GM23338 (cell line): ENCODE results near the gene GPR39.

Experiments
- CTCF ChIP-seq, 2 experiments: fragments of 200-600 bp in 1 of 2; sonication (generic) in 1 of 2; conservative IDR thresholded peaks; 2 replicates each; pipeline versions ENCODE4 v1.5.1 to v1.6.1; 2016 to 2017; ENCODE audit warnings: antibody characterized with exemption in 2 of 2, low read depth in 2 of 2, mild to moderate bottlenecking in 2 of 2, moderate library complexity in 1 of 2
- EZH2 ChIP-seq: fragments of 200-600 bp; sonication (generic); IDR thresholded peaks from one replicate; pipeline ENCODE4 v1.8.0; 2017; ENCODE audit warnings: antibody characterized with exemption, mild to moderate bottlenecking, low read depth; ENCODE audit not compliant: unreplicated experiment
- EZH2phosphoT487 ChIP-seq: fragments of 200-600 bp; sonication (generic); IDR thresholded peaks from one replicate; pipeline ENCODE4 v1.8.1; 2018; ENCODE audit warnings: antibody characterized with exemption; ENCODE audit not compliant: unreplicated experiment
- JUNB ChIP-seq: IDR thresholded peaks from one replicate; pipeline ENCODE4 v1.6.1; 2016; ENCODE audit warnings: antibody characterized with exemption; ENCODE audit not compliant: unreplicated experiment
- POLR2AphosphoS5 ChIP-seq: IDR thresholded peaks from 2 replicates; pipeline ENCODE4 v1.6.1; 2016; ENCODE audit warnings: antibody characterized with exemption, low read depth
- REST ChIP-seq: IDR thresholded peaks from one replicate; pipeline ENCODE4 v1.6.1; 2018; ENCODE audit warnings: antibody characterized with exemption; ENCODE audit not compliant: unreplicated experiment
- STAT1 ChIP-seq: IDR thresholded peaks from one replicate; pipeline ENCODE4 v1.6.1; 2016; ENCODE audit warnings: antibody characterized with exemption; ENCODE audit not compliant: unreplicated experiment
- ZNF114 ChIP-seq: fragments of 250-450 bp; sonication (Bioruptor Pico); IDR thresholded peaks from 2 replicates; pipeline ENCODE4 v1.5.0; 2020; ENCODE audit warnings: mild to moderate bottlenecking, moderate library complexity
- ZNF331 ChIP-seq: fragments of 250-450 bp; sonication (Bioruptor Pico); IDR thresholded peaks from 2 replicates; pipeline ENCODE4 v1.5.0; 2020; ENCODE audit warnings: low read depth, mild to moderate bottlenecking, moderate library complexity

- TF ChIP-seq EZH2phosphoT487 (no peak), CTCF (conservative IDR thresholded peaks at IDR 0.05; ENCODE audit: low read depth in 2 of 2) (no peak), POLR2AphosphoS5 (no peak), ZNF114 (no peak), EZH2 (no peak), REST (no peak), JUNB (no peak), STAT1 (no peak), ZNF331 (CRISPR knock-in tag) (no peak)
These were observed 66.2 kb downstream of the GPR39 start for GRCh38 chr2:132482821-132483220.
